NOMO-1 (cell line): ENCODE results near the gene C3orf38.
"Not testable (repeated sequence)": the region's sequence is repeated elsewhere in the genome, so short reads cannot be mapped to it uniquely, and the experiment has no call there.

Experiments
- DNase-seq, 2 experiments: peaks; one replicate each; lab custom pipeline; 2025; ENCODE audit not compliant: unreplicated experiment in 2 of 2; lab: John Stamatoyannopoulos, UW

C3orf38 gene

GRCh38 chr3:88151358-88151757, 1.6 kb downstream of the C3orf38 start:
- DNase-seq = no peak

- peak in 1 of 2 experiments; percentile 8 for DNase-seq
Observed at GRCh38 chr3:88152841-88153240, 3.1 kb downstream of the C3orf38 start.

- DNase-seq = no peak
Observed at GRCh38 chr3:88166419-88166971, 16.7 kb downstream of the C3orf38 start.

- no peak for DNase-seq
Observed at GRCh38 chr3:88167173-88167572, 17.4 kb downstream of the C3orf38 start.

- no peak for DNase-seq
Observed at GRCh38 chr3:88167704-88168103, 17.9 kb downstream of the C3orf38 start.

- DNase-seq = no peak
Observed at GRCh38 chr3:88168171-88168570, 18.4 kb downstream of the C3orf38 start.

GRCh38 chr3:88180398-88180999, 30.7 kb downstream of the C3orf38 start:
- DNase-seq = peak; percentile 50 to 68

GRCh38 chr3:88182165-88182918, 32.6 kb downstream of the C3orf38 start:
- DNase-seq = not testable (repeated sequence)

- DNase-seq = no peak
Observed at GRCh38 chr3:88188436-88188835, 38.7 kb downstream of the C3orf38 start.

GRCh38 chr3:88189361-88189810, 39.6 kb downstream of the C3orf38 start:
- no peak for DNase-seq

- no peak for DNase-seq
Observed at GRCh38 chr3:88191872-88192409, 42.2 kb downstream of the C3orf38 start.

- DNase-seq = no peak
Observed at GRCh38 chr3:88192631-88193030, 42.9 kb downstream of the C3orf38 start.

- no peak for DNase-seq
Observed at GRCh38 chr3:88195951-88196434, 46.2 kb downstream of the C3orf38 start.

- DNase-seq = no peak
Observed at GRCh38 chr3:88198121-88198520, 48.4 kb downstream of the C3orf38 start.

GRCh38 chr3:88203642-88204055, 53.9 kb downstream of the C3orf38 start:
- peak in 1 of 2 experiments; percentile 38 for DNase-seq
